GM12878 (cell line): Measurements from ENCODE around the gene TMEM209. TPM values are rescaled to one million over a fixed set of nuclear protein-coding genes. Genes with fewer than 3 reads are reported as not detected.
"Not testable (repeated sequence)": the region's sequence is repeated elsewhere in the genome, so short reads cannot be mapped to it uniquely, and the experiment has no call there.

ENCODE experiments used
- ATAC-seq: fragments of 200-7000 bp; cut with Tn5 transposase; 3 replicates; pipeline ENCODE4 v1.9.1; 2020; ENCODE audit warnings: mild to moderate bottlenecking, moderate library complexity
- BruUV-seq: library from RNA; stranded (reverse); fragments of 400-500 nt; replicated peaks from 2 replicates; lab custom pipeline; 2021; lab: Mats Ljungman, UMichigan
- CTCF ChIA-PET: fragments of 300-600 bp; sonication (Branson Sonifier 250); formaldehyde crosslinking; extraction: SDS; loops from one replicate; lab custom pipeline; 2021; ENCODE audit warnings: inconsistent platforms; lab: Yijun Ruan, JAX
- POLR2A ChIA-PET: fragments of 350-600 bp; formaldehyde crosslinking; extraction: SDS; loops from one replicate; lab custom pipeline; 2021; ENCODE audit warnings: inconsistent platforms; lab: Charles Lee
- RAD21 ChIA-PET: fragments of 300-600 bp; sonication (Branson Sonifier 250); formaldehyde crosslinking; loops from one replicate; lab custom pipeline; 2023; ENCODE audit warnings: antibody characterized with exemption; ENCODE audit not compliant: unreplicated experiment; lab: Charles Lee
- SMC1A ChIA-PET: fragments of 300-600 bp; sonication (Branson Sonifier 250); formaldehyde crosslinking; loops from one replicate; lab custom pipeline; 2023; ENCODE audit not compliant: unreplicated experiment, uncharacterized antibody; lab: Charles Lee
- DNase-seq: peaks from one replicate; pipeline ENCODE4 v3.0.0-alpha.2; 2011; ENCODE audit warnings: low read depth, low spot score
- FAIRE-seq: peaks from 3 replicates; lab custom pipeline; 2011; peaks lifted over from hg19 to GRCh38; lab: Jason Lieb, UNC
- H2AFZ ChIP-seq: 2 replicates; pipeline ENCODE4 v1.6.0; 2011; ENCODE audit warnings: low read depth, low read length, control low read depth; ENCODE audit not compliant: control insufficient read depth
- H3K27ac ChIP-seq: 2 replicates; pipeline ENCODE4 v1.5.1; 2011; ENCODE audit warnings: control low read depth; ENCODE audit not compliant: control insufficient read depth, insufficient read depth
- H3K27me3 ChIP-seq, 2 experiments: replicated peaks in 1 of 2; 2 replicates each; pipeline versions ENCODE4 v1.6.0 to v1.6.1; 2011; ENCODE audit warnings: low read length in 1 of 2; ENCODE audit not compliant: control insufficient read depth in 2 of 2, insufficient read depth in 2 of 2
- H3K36me3 ChIP-seq, 2 experiments: 2 replicates each; pipeline ENCODE4 v1.5.1; 2011; ENCODE audit warnings: low read length in 1 of 2; ENCODE audit not compliant: control insufficient read depth in 2 of 2, insufficient read depth in 2 of 2
- H3K4me1 ChIP-seq: 2 replicates; pipeline ENCODE4 v1.6.1; 2011; ENCODE audit warnings: mild to moderate bottlenecking, low read length, moderate library complexity, mixed read lengths; ENCODE audit not compliant: control insufficient read depth, insufficient read depth
- H3K4me2 ChIP-seq: 2 replicates; pipeline ENCODE4 v1.6.0; 2011; ENCODE audit warnings: control low read depth; ENCODE audit not compliant: control insufficient read depth, insufficient read depth
- H3K4me3 ChIP-seq: fragments of 200-600 bp; sonication (generic); 2 replicates; pipeline ENCODE4 v1.5.1; 2016
- H3K79me2 ChIP-seq: 2 replicates; pipeline ENCODE4 v1.6.0; 2011; ENCODE audit warnings: low read length; ENCODE audit not compliant: control insufficient read depth, insufficient read depth
- H3K9ac ChIP-seq: 2 replicates; pipeline ENCODE4 v1.8.0; 2011; ENCODE audit warnings: low read length, control low read depth, mixed read lengths; ENCODE audit not compliant: control insufficient read depth, insufficient read depth
- H3K9me3 ChIP-seq: replicated peaks from 3 replicates; pipeline ENCODE4 v1.5.1; 2011; ENCODE audit warnings: mild to moderate bottlenecking, low read length; ENCODE audit not compliant: control insufficient read depth, insufficient read depth
- H4K20me1 ChIP-seq: 2 replicates; pipeline ENCODE4 v1.6.0; 2011; ENCODE audit not compliant: control insufficient read depth, insufficient read depth
- ATF7 ChIP-seq: fragments of 450-650 bp; IDR thresholded peaks from 2 replicates; pipeline ENCODE4 v1.6.1; 2016; ENCODE audit warnings: low read depth, mild to moderate bottlenecking
- BACH1 ChIP-seq: fragments of 450-650 bp; IDR thresholded peaks from 2 replicates; pipeline ENCODE4 v1.6.1; 2017; ENCODE audit warnings: mild to moderate bottlenecking, borderline replicate concordance
- BRCA1 ChIP-seq: IDR thresholded peaks from 2 replicates; pipeline ENCODE4 v1.6.1; 2011; ENCODE audit warnings: low read depth, low read length, improper control_type of control experiment
- EZH2 ChIP-seq: IDR thresholded peaks from 2 replicates; pipeline ENCODE4 v1.6.1; 2012; ENCODE audit warnings: low read depth, mild to moderate bottlenecking, control low read depth, inconsistent platforms, low read length, borderline replicate concordance; ENCODE audit not compliant: control insufficient read depth
- LARP7 ChIP-seq: fragments of 450-650 bp; IDR thresholded peaks from 2 replicates; pipeline ENCODE4 v1.6.1; 2017; ENCODE audit warnings: mild to moderate bottlenecking
- NR2C2 ChIP-seq: IDR thresholded peaks from 2 replicates; pipeline ENCODE4 v1.6.1; 2011; ENCODE audit warnings: borderline replicate concordance, low read depth; ENCODE audit not compliant: control insufficient read depth, insufficient read length
- ZNF217 ChIP-seq: fragments of 450-650 bp; IDR thresholded peaks from 2 replicates; pipeline ENCODE4 v1.6.1; 2017; ENCODE audit warnings: antibody characterized with exemption, mild to moderate bottlenecking
- WGBS: methylation state at CpG from one replicate; pipeline ENCODE4 v1.1.6; 2016; ENCODE audit warnings: low lambda C conversion rate; ENCODE audit not compliant: insufficient replicate concordance, insufficient coverage; ENCODE audit errors: missing lambda C conversion rate; 5-methylcytosine and 5-hydroxymethylcytosine counted together
- in situ Hi-C: fragments of 300-500 bp; cut with MboI; formaldehyde crosslinking; loops from 9 replicates; pipeline ENCODE4 v1.14.3; 2018; ENCODE audit warnings: mixed read lengths
- intact Hi-C: fragments of 100-400 bp; cut with micrococcal nuclease; formaldehyde crosslinking; loops from one replicate; pipeline ENCODE4 v1.14.2; 2022; ENCODE audit not compliant: unreplicated experiment
- polyA plus RNA-seq, 11 experiments: library from polyadenylated mRNA; depleted of rRNA in 4 of 11; unstranded in 6 of 11; stranded (reverse) in 5 of 11; fragments of >200 nt; fragmentation: Nextera tagmentation in 4 of 11; fragmentation: Illumina TruSeq in 1 of 11; extraction: Ambion mirVana in 4 of 11; extraction: Trizol in 1 of 11; gene quantifications; 1 replicate in 1 of 11; 2 replicates in 10 of 11; pipeline versions ENCODE4 v1.2.1 to v1.2.3, GENCODE V29; 2011 to 2016; ENCODE audit warnings: inconsistent platforms in 2 of 11, missing spikeins in 2 of 11, low read depth in 1 of 11
- total RNA-seq, 4 experiments: library from RNA; depleted of rRNA in 3 of 4; stranded (reverse); fragments of >200 nt in 3 of 4; fragmentation: Illumina TruSeq in 1 of 4; extraction: Trizol in 1 of 4; gene quantifications; 2 replicates each; pipeline versions ENCODE4 v1.2.1 to v1.2.3, GENCODE V29; 2013 to 2021
- TF ChIP-seq, protein P1 (sequence below): IDR thresholded peaks from 2 replicates; pipeline ENCODE4 v1.6.1; 2011; ENCODE audit warnings: low read depth, low read length, improper control_type of control experiment, borderline replicate concordance
- TF ChIP-seq, protein P2 (sequence below): fragments of 450-650 bp; formaldehyde crosslinking; IDR thresholded peaks from 2 replicates; pipeline ENCODE4 v1.4.0; 2022; ENCODE audit warnings: mild to moderate bottlenecking, moderate library complexity

The TMEM209 gene
- total and polyA plus RNA-seq, 10 of the 15 experiments (the other 5 are each of a cell fraction or from before 2014, with no cell fraction given), result 22.1 to 41.2 (median 35.1) TPM

DNA sequence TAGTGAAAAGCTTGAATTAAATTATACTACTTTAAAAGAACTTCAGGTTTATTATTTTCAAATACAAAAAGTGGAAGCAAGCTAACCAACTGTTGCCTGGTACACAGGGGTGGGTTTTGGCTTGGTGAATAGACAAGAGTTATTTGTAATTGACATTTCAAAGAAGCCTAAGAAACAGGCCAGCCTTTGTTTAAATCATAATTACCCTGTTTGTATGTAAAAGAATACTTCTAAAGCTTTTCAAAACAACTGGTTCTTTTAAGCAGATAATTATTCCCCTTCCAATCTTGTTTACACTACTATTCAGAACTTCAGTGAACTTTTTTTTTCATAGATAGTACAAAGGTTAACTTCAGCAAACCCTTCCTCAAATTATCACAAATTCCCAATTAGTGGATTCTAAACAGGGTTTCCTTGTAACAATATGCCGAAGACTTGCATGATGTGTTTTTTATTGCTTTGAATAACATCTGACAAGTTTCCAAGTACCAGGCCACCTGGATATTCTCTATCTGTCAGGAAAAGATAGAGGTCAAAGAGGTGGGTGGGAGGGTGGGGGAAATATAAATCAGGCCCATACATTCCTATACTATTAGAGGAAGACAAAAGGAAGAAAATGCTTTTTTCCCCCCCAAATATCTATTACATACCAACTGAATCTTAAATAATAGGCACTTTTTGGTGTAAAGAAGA lies 22.8 kb upstream of the TMEM209 start (continued):
- TF ChIP-seq EZH2 (no peak), BRCA1 (no peak)
- TF ChIP-seq, protein P1, sequence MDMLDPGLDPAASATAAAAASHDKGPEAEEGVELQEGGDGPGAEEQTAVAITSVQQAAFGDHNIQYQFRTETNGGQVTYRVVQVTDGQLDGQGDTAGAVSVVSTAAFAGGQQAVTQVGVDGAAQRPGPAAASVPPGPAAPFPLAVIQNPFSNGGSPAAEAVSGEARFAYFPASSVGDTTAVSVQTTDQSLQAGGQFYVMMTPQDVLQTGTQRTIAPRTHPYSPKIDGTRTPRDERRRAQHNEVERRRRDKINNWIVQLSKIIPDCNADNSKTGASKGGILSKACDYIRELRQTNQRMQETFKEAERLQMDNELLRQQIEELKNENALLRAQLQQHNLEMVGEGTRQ, result no peak

DNA sequence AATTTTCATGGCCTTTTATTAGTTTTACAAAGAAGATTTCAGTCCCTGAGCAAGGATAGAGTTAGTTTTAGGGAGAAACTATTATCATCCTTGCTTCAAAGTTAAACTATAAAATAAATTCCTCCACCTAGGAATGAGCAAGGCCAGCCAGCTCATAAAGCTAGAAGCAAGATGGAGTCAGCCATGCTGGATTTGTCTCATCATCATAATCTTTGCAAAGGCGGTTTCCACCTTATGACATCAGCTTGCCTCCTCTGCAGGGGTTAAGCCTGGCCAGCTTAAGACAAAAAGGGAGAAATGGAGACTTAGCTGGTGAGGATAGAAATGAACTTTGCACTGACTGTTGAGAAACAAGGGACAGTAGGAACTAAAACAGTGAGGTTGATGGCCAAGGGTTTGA lies 21.1 kb upstream of the TMEM209 start:
- Histone ChIP-seq H3K27me3 (no peaks in the 10 kb centered on the region), H2AFZ (no peak overlapping the region), H3K36me3 (no peaks in the 10 kb centered on the region), H3K9ac (no peak overlapping the region), H3K79me2 (no peaks in the 10 kb centered on the region), H3K4me2 (no peak overlapping the region), H3K9me3 (no peaks in the 10 kb centered on the region; the same call in 2 of the 3 replicates), H4K20me1 (no peaks in the 10 kb centered on the region), H3K4me3 (no peak overlapping the region), H3K27ac (no peak overlapping the region), H3K4me1 (no peaks in the 10 kb centered on the region)
- ChIA-PET RAD21 (no interaction called here), CTCF (no interaction called here), SMC1A (interaction anchor here (0.8 kb wide), 1 partner anchor 15 kb away, joined by 3 read pairs; no protein-coding TSS in a partner anchor), POLR2A (interaction anchor here (0.6 kb wide), 1 partner anchor 130 kb away, joined by 3 read pairs; no protein-coding TSS in a partner anchor)
- no TSS peak for BruUV-seq
- ATAC-seq (no peak), DNase-seq (no peak), FAIRE-seq (no peak)
- intact Hi-C loops, result no loop called here
- TF ChIP-seq, protein P1, result no peak
- TF ChIP-seq LARP7 (no peak), ATF7 (no peak), ZNF217 (no peak), BACH1 (no peak), NR2C2 (no peak)
- TF ChIP-seq, protein P2, sequence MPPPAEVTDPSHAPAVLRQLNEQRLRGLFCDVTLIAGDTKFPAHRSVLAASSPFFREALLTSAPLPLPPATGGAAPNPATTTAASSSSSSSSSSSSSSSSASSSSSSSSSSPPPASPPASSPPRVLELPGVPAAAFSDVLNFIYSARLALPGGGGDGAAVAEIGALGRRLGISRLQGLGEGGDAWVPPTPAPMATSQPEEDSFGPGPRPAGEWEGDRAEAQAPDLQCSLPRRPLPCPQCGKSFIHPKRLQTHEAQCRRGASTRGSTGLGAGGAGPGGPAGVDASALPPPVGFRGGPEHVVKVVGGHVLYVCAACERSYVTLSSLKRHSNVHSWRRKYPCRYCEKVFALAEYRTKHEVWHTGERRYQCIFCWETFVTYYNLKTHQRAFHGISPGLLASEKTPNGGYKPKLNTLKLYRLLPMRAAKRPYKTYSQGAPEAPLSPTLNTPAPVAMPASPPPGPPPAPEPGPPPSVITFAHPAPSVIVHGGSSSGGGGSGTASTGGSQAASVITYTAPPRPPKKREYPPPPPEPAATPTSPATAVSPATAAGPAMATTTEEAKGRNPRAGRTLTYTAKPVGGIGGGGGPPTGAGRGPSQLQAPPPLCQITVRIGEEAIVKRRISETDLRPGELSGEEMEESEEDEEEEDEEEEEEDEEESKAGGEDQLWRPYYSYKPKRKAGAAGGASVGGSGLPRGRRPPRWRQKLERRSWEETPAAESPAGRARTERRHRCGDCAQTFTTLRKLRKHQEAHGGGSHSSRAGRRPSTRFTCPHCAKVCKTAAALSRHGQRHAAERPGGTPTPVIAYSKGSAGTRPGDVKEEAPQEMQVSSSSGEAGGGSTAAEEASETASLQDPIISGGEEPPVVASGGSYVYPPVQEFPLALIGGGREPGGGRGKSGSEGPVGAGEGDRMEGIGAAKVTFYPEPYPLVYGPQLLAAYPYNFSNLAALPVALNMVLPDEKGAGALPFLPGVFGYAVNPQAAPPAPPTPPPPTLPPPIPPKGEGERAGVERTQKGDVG (CRISPR knock-in tag), result no peak
- in situ Hi-C loops, result no loop called here
- 79% methylated on average over 1 of the region's 1 CpG for WGBS

DNA sequence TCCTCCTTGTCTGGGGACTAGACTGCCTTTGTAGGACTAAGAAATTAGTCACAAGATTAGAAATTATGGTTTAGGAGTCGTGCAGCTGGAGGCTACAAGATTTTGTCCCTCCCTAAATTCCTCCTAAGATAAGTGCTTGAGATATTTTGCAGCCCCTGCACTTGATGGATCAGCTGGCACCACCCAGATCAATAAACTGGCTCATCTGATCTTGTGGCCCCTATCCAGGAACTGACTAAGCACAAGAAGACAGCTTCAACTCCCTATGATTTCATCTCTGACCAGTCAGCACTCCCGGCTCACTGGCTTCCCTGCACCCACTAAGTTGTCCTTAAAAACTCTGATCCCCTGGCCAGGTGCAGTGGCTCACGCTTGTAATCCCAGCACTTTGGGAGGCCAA lies 19.7 kb upstream of the TMEM209 start:
- SMC1A ChIA-PET, result interaction anchor here (0.8 kb wide), 1 partner anchor 32 kb away, joined by 4 read pairs; no protein-coding TSS in a partner anchor
- FAIRE-seq, H3K27me3 ChIP-seq, H4K20me1 ChIP-seq, H3K4me1 ChIP-seq, intact Hi-C loops, in situ Hi-C loops, H3K4me3 ChIP-seq, POLR2A ChIA-PET, DNase-seq, H3K9me3 ChIP-seq, BruUV-seq, RAD21 ChIA-PET, H3K36me3 ChIP-seq, H3K27ac ChIP-seq, ATAC-seq, H2AFZ ChIP-seq, H3K79me2 ChIP-seq, CTCF ChIA-PET, H3K9ac ChIP-seq, H3K4me2 ChIP-seq: not testable (repeated sequence)
- WGBS, result 62% methylated on average over 3 of the region's 3 CpGs
